ENCODE results near the gene DNER. TPM values are rescaled to one million over a fixed set of nuclear protein-coding genes. Genes with fewer than 3 reads are reported as not detected.

DNER gene
- total and polyA plus RNA-seq, 2 experiments from 2014 or later: 4.7 to 8.8 TPM

GRCh38 chr2:229586012-229586411 lies 128.3 kb downstream of the DNER start:
- H2AFZ ChIP-seq: no peak overlapping the region
- TF ChIP-seq ZNF331 (CRISPR knock-in tag; IDR thresholded peaks at IDR 0.05; ENCODE audit: low read depth): no peak
- TF ChIP-seq ETS1 (IDR thresholded peaks at IDR 0.05): no peak
- no peak for TF ChIP-seq CREB1 (CRISPR knock-in tag; IDR thresholded peaks at IDR 0.05; ENCODE audit: low read depth)
- TF ChIP-seq NANOG (IDR thresholded peaks at IDR 0.05; ENCODE audit: borderline replicate concordance): no peak
- TF ChIP-seq ZNF114 (CRISPR knock-in tag; IDR thresholded peaks at IDR 0.05): no peak
- no peak for TF ChIP-seq JUNB (IDR thresholded peaks at IDR 0.05; ENCODE audit: unreplicated experiment)

GRCh38 chr2:229582151-229582550 lies 132.2 kb downstream of the DNER start:
- no peaks in the 10 kb centered on the region for H4K20me1 ChIP-seq (replicated peaks; ENCODE audit: insufficient read depth)
- DNase-seq (ENCODE audit: low spot score) (no peak), ATAC-seq (no peak)
- no peaks in the 10 kb centered on the region for H3F3A ChIP-seq (replicated peaks; ENCODE audit: low read depth)
- Mint-ChIP-seq H3K36me3 (ENCODE audit: low read depth) (no peaks in the 10 kb centered on the region), H3K9me3 (no peaks in the 10 kb centered on the region), H3K4me3 (no peak overlapping the region), H3K27ac (no peak overlapping the region), H3K27me3 (ENCODE audit: insufficient read depth, low read depth, poor library complexity) (peaks cover 6% of the 10 kb centered on the region), H3K4me1 (peaks cover 14% of the 10 kb centered on the region)
- no peaks in the 10 kb centered on the region for H3K36me3 ChIP-seq (ENCODE audit: insufficient read depth)
- no peak overlapping the region for H3K4me2 ChIP-seq
- no peak overlapping the region for H3K27ac ChIP-seq (ENCODE audit: low read depth)
- no peaks in the 10 kb centered on the region for H3K27me3 ChIP-seq (ENCODE audit: insufficient read depth)
- H3K79me2 ChIP-seq (replicated peaks; ENCODE audit: insufficient read depth): no peaks in the 10 kb centered on the region
- no peaks in the 10 kb centered on the region for H3K9me2 ChIP-seq (ENCODE audit: insufficient read depth)
- peaks cover 13% of the 10 kb centered on the region; the same call in 1 of the 2 replicates for H3K4me1 ChIP-seq (ENCODE audit: insufficient read depth)
- H3K4me3 ChIP-seq: no peak overlapping the region
- no peak overlapping the region for H2AFZ ChIP-seq
- TF ChIP-seq ETS1 (IDR thresholded peaks at IDR 0.05): no peak
- no peak for TF ChIP-seq ZNF331 (CRISPR knock-in tag; IDR thresholded peaks at IDR 0.05; ENCODE audit: low read depth)
- no peak for TF ChIP-seq CREB1 (CRISPR knock-in tag; IDR thresholded peaks at IDR 0.05; ENCODE audit: low read depth)
- no peak for TF ChIP-seq EZH2 (IDR thresholded peaks at IDR 0.05; ENCODE audit: low read depth, unreplicated experiment)
- TF ChIP-seq ZNF462 (CRISPR knock-in tag; IDR thresholded peaks at IDR 0.05): no peak
- TF ChIP-seq POLR2AphosphoS5 (IDR thresholded peaks at IDR 0.05; ENCODE audit: low read depth): no peak
- no peak for TF ChIP-seq JUNB (IDR thresholded peaks at IDR 0.05; ENCODE audit: unreplicated experiment)
- no peak for TF ChIP-seq STAT1 (IDR thresholded peaks at IDR 0.05; ENCODE audit: unreplicated experiment)
- no peak for TF ChIP-seq CTCF (conservative IDR thresholded peaks at IDR 0.05; ENCODE audit: low read depth in 2 of 2)
- no peak for TF ChIP-seq EZH2phosphoT487 (IDR thresholded peaks at IDR 0.05; ENCODE audit: unreplicated experiment)
- TF ChIP-seq NANOG (IDR thresholded peaks at IDR 0.05; ENCODE audit: borderline replicate concordance): no peak

More at GRCh38 chr2:229586012-229586411, 128.3 kb downstream of the DNER start:
- Histone ChIP-seq H3K4me2 (no peak overlapping the region), H3F3A (replicated peaks; ENCODE audit: low read depth) (no peaks in the 10 kb centered on the region), H3K36me3 (ENCODE audit: insufficient read depth) (no peaks in the 10 kb centered on the region), H4K20me1 (replicated peaks; ENCODE audit: insufficient read depth) (no peaks in the 10 kb centered on the region), H3K27me3 (ENCODE audit: insufficient read depth) (no peaks in the 10 kb centered on the region), H3K4me3 (no peak overlapping the region), H3K79me2 (replicated peaks; ENCODE audit: insufficient read depth) (no peaks in the 10 kb centered on the region), H3K4me1 (ENCODE audit: insufficient read depth) (peaks cover 18% of the 10 kb centered on the region), H3K27ac (ENCODE audit: low read depth) (no peak overlapping the region), H3K9me2 (ENCODE audit: insufficient read depth) (no peaks in the 10 kb centered on the region)
- H3K4me3 Mint-ChIP-seq: no peak overlapping the region
- no peak overlapping the region for H3K27ac Mint-ChIP-seq
- H3K27me3 Mint-ChIP-seq (ENCODE audit: insufficient read depth, low read depth, poor library complexity): peaks cover 3% of the 10 kb centered on the region
- DNase-seq (ENCODE audit: low spot score) (no peak), ATAC-seq (no peak)
- H3K36me3 Mint-ChIP-seq (ENCODE audit: low read depth): no peaks in the 10 kb centered on the region
- no peaks in the 10 kb centered on the region for H3K9me3 Mint-ChIP-seq
- H3K4me1 Mint-ChIP-seq: peaks cover 20% of the 10 kb centered on the region; the same call in 2 of the 3 replicates

All from GM23338 (cell line).